IPS-18c (cell line): Measurements from ENCODE around the gene CD276.

ENCODE experiments used
- H3K4me3 ChIP-seq: 2 replicates; pipeline ENCODE4 v1.7.0; 2013; ENCODE audit warnings: low read depth, mild to moderate bottlenecking, low read length, moderate library complexity; ENCODE audit not compliant: insufficient read depth
- H3K9me3 ChIP-seq: one replicate; pipeline ENCODE4 v1.6.1; 2013; ENCODE audit warnings: mild to moderate bottlenecking, low read length, moderate library complexity; ENCODE audit not compliant: control insufficient read depth, insufficient read depth

Gene CD276

GRCh38 chr15:73751511-73751898, 67.3 kb downstream of the CD276 start:
- H3K4me3 ChIP-seq = peak overlapping the region; percentile 67

GRCh38 chr15:73751899-73752805, 68.0 kb downstream of the CD276 start:
- H3K4me3 ChIP-seq = peak overlapping the region; percentile 67
- H3K9me3 ChIP-seq = no peaks in the 10 kb centered on the region

More at GRCh38 chr15:73751511-73751898, 67.3 kb downstream of the CD276 start:
- no peaks in the 10 kb centered on the region for H3K9me3 ChIP-seq

DNA sequence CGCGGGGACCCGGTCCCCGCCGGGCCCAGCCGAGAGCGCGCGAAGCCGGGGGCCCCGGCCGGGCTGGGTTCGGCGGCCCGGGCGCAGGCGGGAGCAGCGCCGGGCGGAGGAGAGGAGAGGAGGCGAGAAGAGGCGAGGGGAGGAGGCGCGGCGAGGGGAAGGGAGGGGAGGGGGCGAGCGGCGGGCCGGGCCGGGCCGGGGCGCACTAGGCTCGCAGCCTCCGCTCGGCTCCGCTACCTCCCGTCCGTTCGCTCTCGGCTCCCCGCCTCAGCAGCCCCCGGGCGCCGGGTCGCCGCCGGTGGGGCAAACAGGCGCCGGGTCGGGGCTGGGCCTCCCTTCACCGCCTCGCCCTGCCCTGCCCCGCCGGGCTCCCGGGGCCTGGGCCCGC, 68.6 kb downstream of the CD276 start:
- Histone ChIP-seq H3K9me3 (no peaks in the 10 kb centered on the region), H3K4me3 (peak overlapping the region; percentile 67)

- H3K4me3 ChIP-seq = peak within 1 kb of the TSS; percentile 67
Measured at GRCh38 chr15:73753250-73754130, 69.3 kb downstream of the CD276 start, which contains the start of gene INSYN1. INSYN1 (minus strand) TSS chr15:73753351; CDS start chr15:73751130, 2,221 bp downstream.

DNA sequence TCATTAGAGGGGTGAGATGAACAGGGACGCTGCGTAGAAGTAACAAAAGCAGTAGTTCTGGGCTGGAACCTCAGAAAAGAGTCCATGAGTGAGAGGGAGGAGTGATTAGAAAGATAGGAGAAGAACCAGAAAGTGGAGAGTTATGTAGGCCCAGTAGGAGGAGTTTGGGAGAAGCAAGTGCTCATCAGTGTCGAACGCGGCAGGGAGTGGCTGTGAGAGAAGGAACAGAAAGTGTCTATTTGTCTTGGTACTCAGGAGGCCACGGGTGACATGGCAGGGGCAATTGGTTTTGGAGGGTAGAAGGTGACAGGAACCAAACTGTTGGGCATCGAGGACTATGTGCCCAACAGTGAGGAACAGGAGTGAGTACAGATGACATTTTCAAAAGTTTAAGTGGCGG, 70.3 kb downstream of the CD276 start:
- Histone ChIP-seq H3K9me3 (no peaks in the 10 kb centered on the region), H3K4me3 (no peak overlapping the region)

More at GRCh38 chr15:73753250-73754130, 69.3 kb downstream of the CD276 start, which contains the start of gene INSYN1:
- H3K9me3 ChIP-seq = no peaks in the 10 kb centered on the region

- H3K4me3 ChIP-seq = no peak overlapping the region
- no peaks in the 10 kb centered on the region for H3K9me3 ChIP-seq
Measured at GRCh38 chr15:73755481-73755880, 71.3 kb downstream of the CD276 start.

DNA sequence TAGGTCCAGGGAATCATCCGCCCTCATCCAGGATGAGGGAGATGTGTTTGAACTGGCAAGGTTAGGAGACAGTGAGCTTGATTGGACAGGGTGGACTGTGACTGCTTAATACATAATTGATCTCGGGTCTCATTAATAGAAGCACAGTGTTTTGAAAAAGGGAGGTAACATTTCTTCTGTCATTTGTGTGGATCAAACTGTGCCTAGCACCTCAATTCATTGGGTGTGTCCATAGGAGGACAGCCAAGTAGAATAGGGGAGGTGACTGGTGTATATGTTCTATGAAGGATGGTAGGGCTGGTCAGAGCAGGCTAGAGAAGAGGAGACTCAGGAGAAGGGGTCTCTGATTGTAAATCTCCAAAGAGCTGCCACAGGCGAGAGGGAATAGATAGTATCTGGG, 71.8 kb downstream of the CD276 start:
- no peaks in the 10 kb centered on the region for H3K9me3 ChIP-seq
- H3K4me3 ChIP-seq = no peak overlapping the region

DNA sequence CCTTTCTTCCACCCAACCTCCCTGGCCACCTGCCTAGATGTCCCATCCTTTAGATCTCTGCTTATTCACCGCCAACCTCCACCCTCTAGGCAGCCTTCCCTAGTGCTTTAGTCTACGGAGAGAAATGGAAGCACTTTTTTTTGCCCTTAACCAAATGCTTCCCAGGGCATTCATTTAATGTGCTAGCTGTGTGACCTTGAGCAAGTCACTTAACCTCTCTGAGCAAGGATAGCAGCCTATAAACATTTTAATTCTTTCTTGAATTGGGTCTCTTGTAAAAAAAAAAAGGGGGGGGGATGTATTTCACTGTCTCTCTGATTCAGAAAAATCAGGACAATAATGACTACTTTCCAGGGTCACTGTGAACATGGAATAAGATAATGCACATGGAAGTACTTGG, 72.2 kb downstream of the CD276 start:
- Histone ChIP-seq H3K9me3 (no peaks in the 10 kb centered on the region), H3K4me3 (no peak overlapping the region)

- no peaks in the 10 kb centered on the region for H3K9me3 ChIP-seq
- no peak overlapping the region for H3K4me3 ChIP-seq
Measured at GRCh38 chr15:73756947-73757513, 72.8 kb downstream of the CD276 start.

- H3K4me3 ChIP-seq = no peak overlapping the region
- no peaks in the 10 kb centered on the region for H3K9me3 ChIP-seq
Measured at GRCh38 chr15:73757571-73757970, 73.4 kb downstream of the CD276 start.

DNA sequence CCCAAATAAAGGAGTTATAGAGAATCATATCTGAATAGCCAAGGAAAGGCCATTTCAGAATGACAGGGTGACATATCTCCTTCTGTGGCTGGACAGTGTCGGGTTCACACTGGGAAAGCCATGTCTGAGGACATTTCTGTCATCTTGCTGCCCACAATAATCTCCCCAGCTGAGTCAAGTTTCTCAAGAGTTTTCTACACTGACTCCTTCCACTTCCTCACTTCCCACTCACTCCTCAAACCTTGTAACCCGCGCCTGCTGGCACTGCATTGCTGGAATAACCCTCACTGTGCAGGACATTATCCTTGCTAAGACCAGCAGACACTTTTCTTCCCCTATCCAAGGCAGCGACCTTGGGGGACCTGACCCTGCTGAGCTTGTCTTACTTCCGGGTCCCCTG, 74.3 kb downstream of the CD276 start:
- Histone ChIP-seq H3K9me3 (no peaks in the 10 kb centered on the region), H3K4me3 (no peak overlapping the region)

- Histone ChIP-seq H3K4me3 (no peak overlapping the region), H3K9me3 (no peaks in the 10 kb centered on the region)
Measured at GRCh38 chr15:73760330-73761329, 76.4 kb downstream of the CD276 start.

- Histone ChIP-seq H3K9me3 (no peaks in the 10 kb centered on the region), H3K4me3 (no peak overlapping the region)
Measured at GRCh38 chr15:73763931-73764330, 79.7 kb downstream of the CD276 start.
